KOPT-K1 (cell line): ENCODE data around the gene ATG12.
"Not testable (repeated sequence)": the region's sequence is repeated elsewhere in the genome, so short reads cannot be mapped to it uniquely, and the experiment has no call there.

Source experiments
- H3K27ac ChIP-seq: fragments of 200-600 bp; sonication (generic); 2 replicates; pipeline ENCODE4 v1.5.1; 2016; ENCODE audit warnings: antibody characterized with exemption, mild to moderate bottlenecking, low read depth, low read length; ENCODE audit not compliant: poor library complexity, severe bottlenecking
- H3K36me3 ChIP-seq: fragments of 200-600 bp; sonication (generic); 2 replicates; pipeline ENCODE4 v1.5.1; 2017; ENCODE audit warnings: antibody characterized with exemption, mild to moderate bottlenecking, low read length, moderate library complexity; ENCODE audit not compliant: insufficient read depth
- H3K9me3 ChIP-seq: fragments of 200-600 bp; sonication (generic); 2 replicates; pipeline ENCODE4 v1.5.1; 2017; ENCODE audit warnings: antibody characterized with exemption, low read length, mild to moderate bottlenecking; ENCODE audit not compliant: insufficient read depth, poor library complexity, severe bottlenecking

ATG12 gene

DNA sequence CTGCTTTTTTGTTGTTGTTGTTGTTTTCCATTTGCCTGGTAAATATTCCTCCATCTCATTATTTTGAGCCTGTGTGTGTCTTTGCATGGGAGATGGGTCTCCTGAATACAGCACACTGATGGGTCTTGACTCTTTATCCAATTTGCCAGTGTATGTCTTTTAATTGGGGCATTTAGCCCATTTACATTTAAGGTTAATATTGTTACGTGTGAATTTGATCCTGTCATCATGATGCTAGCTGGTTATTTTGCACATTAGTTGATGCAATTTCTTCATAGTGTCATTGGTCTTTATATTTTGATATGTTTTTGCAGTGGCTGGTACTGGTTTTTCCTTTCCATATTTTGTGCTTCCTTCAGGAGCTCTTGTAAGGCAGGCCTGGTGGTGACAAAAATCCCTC is 16.4 kb downstream of the ATG12 start:
- peaks cover 27% of the 10 kb centered on the region for H3K36me3 ChIP-seq
- not testable (repeated sequence) for H3K9me3 ChIP-seq

DNA sequence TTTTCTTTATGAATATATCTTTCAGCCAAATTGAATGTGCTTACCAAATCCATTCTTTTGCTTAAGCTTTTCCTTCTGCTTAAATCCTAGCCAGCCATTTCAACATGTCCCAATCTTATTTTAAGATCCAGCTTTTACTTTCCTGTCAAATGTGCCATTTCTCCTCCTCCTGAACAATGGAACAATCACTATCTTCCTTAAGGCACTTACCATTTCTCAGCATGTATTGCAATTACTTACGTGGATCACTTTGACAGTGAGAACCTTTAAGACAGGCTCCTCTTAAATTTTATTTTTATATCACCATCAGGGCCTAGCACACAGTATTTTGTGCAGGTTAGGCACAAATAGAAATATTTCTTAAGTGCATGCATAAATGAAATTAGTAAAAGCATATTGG is 20.5 kb downstream of the ATG12 start:
- no peaks in the 10 kb centered on the region for H3K36me3 ChIP-seq
- peaks cover 6% of the 10 kb centered on the region for H3K9me3 ChIP-seq
- no peak overlapping the region for H3K27ac ChIP-seq

More for the DNA sequence above, 16.4 kb downstream of the ATG12 start:
- H3K27ac ChIP-seq = not testable (repeated sequence)

DNA sequence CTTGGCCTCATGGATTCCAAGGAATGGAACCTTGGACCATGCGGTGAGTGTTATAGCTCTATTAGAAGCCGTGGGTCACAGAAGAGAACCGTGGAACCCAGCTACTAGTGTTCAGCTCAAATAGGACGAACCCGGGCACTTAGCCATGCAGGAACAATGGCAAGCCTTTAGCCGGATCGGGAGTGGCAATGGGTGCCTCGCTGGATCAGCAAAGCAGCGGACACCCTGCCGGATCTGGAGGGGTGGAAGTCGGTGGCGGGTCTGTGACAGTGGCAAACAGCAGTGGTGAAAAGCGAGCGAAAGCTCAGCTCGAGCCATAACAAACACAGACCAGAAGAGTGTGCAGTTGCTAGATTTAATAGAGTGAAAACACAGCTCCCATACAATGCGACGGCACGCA is 22.5 kb downstream of the ATG12 start:
- Histone ChIP-seq H3K27ac (no peak overlapping the region), H3K36me3 (no peaks in the 10 kb centered on the region), H3K9me3 (peaks cover 18% of the 10 kb centered on the region)

DNA sequence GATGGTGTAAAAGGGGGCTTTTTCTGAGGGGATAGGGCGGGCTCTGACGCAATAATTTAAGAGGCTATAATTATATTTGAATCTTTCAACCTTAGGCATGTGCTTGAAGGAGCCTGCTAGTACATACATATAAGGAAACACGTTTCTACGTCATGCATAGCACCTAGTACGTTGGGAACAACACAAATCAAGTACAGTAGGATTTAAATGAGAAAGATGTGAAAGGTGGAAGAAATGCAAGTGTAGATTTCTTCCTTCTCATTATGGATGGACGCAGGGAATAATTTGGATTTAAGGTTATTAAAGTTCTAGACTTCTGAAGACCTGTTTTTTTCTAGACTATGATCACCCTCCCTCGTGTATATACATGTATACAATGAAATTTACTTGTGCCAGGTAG is 24.0 kb downstream of the ATG12 start:
- Histone ChIP-seq H3K27ac (no peak overlapping the region), H3K9me3 (peaks cover 18% of the 10 kb centered on the region), H3K36me3 (no peaks in the 10 kb centered on the region)

DNA sequence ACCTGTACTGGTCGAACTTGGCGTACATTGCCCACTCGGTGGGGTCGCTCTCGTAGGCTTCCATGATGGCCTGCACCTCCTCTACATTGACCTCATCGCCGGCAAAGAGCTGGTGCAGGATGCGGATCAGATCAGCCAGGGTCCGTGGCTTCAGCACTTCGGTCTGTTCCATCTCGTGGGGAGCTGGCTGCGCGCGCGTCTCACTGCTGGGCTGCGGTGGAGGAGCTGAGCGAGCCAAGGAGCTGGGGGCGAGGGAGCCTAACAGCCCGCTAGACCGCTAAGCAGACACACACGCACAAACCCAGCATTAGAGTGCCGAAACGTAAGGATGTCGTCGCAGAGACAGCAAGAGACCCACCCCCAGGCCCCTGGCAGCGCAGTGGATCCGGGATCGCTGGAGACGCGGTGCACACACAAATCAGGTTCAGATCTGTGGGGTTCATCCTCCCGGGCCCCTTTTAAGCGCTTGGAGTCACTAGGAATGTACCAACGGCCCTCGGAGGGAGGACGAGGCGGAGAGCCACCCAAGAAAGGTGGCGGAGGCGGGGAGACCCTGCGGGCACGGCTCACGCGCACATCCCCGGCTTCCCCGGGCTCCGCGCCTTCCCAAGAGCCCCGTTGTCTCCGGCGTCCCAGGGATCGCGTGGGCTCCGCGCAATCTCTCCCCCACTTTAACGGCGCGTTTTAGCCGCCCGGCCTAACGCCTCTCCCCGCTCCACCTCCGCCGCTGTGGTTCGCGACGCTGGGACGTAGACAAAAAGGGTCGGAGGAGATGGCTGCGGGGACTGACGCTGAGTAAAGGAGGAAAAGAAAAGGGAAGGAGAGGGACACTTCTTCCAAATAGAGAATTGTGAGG is 24.9 kb downstream of the ATG12 start, which contains the start of gene CDO1:
CDO1 (minus strand) TSS at position 434 of the 856 bp plus-strand sequence; CDS start at position 172, 262 bp downstream.
- Histone ChIP-seq H3K36me3 (no peaks in the 10 kb centered on the region), H3K9me3 (peaks cover 18% of the 10 kb centered on the region), H3K27ac (no peak within 1 kb of the TSS)

DNA sequence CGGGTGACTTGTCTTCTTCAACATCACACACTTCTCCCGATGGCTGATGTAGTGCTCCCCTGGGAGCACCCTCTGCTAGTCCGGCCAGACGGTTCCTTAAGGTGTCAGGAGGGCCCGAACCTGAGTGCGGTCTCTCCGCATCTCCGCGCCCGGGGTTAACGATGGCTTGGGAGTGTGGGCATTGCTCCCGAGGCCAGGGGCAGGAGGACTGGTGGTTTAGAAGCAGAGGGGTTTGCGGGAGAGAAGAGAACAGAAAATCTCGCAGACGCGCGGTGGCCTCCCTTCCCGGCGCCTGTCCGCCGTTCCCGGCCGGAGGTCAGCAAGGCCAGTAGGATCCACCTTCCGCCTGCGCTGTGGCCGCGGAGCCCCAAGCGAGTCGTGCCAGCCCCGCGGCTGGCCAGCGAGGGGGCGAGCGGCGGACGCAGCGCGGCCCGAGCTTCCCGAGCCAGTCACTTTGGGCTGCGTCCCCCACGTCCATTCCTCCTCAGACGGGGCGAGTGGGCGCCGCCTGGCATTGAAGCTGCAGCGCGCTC is 25.6 kb downstream of the ATG12 start:
- Histone ChIP-seq H3K9me3 (peaks cover 18% of the 10 kb centered on the region), H3K27ac (no peak overlapping the region), H3K36me3 (no peaks in the 10 kb centered on the region)

DNA sequence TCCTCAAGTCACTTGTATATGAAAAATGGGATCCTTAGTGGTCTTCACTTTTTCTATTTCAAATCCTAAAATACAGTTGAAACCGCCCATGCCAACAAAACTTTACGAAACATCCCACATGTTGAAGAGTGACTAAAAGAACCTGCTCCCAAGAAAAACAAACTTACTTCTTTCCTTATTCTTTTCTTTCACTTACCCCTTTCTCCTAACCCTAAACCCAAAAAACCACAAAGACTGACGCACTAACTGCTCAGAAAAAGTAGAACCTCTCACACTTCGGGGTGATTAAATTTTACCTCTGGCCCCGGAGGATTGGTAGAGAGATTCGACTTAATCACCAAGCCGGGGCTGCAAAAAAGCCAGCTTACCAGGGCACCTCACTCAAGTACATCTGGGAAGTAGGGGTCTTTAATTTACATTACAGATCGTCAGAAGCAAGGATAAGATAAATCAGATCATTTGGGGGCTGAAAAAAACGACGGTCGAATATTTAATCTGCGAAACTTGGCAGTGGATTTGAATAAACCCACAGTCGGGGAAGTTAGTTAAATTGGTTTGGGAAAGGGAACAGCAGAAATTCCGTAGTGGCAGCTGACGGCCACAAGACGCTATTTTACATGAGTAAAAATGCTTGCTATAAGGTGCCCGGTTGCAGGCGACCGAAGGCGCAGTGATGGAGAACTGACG is 26.2 kb downstream of the ATG12 start:
- no peak overlapping the region for H3K27ac ChIP-seq
- no peaks in the 10 kb centered on the region for H3K36me3 ChIP-seq
- H3K9me3 ChIP-seq = peaks cover 18% of the 10 kb centered on the region

DNA sequence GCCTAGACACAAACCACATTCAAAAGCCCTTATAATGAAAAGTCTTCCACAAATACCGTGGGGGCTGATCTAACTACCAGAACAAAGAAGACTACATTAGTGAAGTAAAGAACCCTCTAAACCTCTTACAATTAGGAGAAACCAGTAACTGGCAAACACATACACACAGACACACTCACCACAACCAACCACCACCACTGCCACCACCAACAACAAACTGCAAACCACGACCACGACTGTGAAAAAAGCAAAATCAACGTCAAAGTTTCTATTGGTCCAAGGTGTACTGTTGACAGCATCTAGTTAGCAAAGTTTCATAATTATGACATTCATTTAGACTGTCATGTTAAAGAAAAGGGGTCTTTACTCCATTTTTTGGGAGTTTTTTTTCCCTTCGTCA is 27.6 kb downstream of the ATG12 start:
- Histone ChIP-seq H3K27ac (no peak overlapping the region), H3K36me3 (no peaks in the 10 kb centered on the region)

DNA sequence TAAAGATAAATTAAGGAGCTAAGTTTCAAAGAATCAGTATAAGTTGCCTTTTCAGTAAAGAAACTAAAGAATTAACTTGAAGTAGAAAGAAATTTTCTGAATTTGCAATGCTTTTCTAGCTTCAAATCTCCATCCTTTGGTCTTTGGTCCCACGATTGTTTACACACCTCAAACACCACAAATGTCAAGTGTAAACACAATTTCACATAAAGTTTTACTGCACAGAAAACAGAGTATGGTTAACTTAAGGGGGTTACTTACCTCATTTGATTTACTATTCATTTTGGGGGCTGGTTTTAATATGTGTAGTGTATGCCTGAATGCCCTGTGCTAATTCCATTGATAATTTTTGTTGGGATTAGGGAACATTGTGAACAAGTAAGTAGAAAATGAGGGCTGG is 29.0 kb downstream of the ATG12 start:
- H3K36me3 ChIP-seq = no peaks in the 10 kb centered on the region

More for the DNA sequence above, 27.6 kb downstream of the ATG12 start:
- peaks cover 18% of the 10 kb centered on the region for H3K9me3 ChIP-seq

DNA sequence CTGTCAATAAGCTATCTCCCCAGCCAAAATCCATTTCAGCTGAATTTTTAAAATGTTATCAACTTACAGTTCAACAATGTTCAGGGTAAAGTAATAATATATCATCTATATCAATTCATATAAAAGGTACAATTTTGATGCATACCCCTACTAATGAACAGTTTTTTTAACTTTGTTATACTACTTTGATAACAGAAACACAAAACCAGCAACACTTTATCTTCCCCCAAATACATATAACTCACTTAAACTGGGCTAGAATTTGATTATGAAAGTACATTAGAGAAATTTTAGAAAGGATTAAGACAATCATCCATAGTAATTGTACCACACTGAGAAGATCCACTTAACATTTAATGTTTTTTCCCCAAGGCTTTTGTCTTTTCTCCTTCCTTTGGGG is 30.0 kb downstream of the ATG12 start:
- Histone ChIP-seq H3K36me3 (no peaks in the 10 kb centered on the region), H3K27ac (no peak overlapping the region), H3K9me3 (peaks cover 18% of the 10 kb centered on the region)

More for the DNA sequence above, 29.0 kb downstream of the ATG12 start:
- H3K9me3 ChIP-seq = peaks cover 18% of the 10 kb centered on the region
- H3K27ac ChIP-seq = no peak overlapping the region

DNA sequence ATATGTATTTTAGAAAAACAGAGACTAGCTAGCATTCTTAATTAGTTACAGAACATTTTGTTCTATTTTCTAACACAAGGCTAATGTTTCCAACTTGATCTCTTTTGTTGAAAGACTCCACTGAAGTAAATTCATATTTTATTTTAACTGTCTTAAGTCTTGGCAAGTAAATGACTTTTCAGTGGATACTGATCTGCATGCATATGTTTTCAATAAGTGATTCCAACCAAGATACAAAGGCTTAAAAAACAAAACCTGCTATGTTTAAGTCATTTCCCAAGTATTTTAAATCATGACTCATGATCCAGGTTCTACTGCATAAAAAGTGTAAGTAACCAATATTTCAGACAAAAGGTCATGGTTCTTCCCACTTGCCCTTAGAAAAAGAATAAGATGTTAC is 30.6 kb downstream of the ATG12 start:
- no peaks in the 10 kb centered on the region for H3K36me3 ChIP-seq
- H3K27ac ChIP-seq = no peak overlapping the region
- H3K9me3 ChIP-seq = peaks cover 12% of the 10 kb centered on the region

DNA sequence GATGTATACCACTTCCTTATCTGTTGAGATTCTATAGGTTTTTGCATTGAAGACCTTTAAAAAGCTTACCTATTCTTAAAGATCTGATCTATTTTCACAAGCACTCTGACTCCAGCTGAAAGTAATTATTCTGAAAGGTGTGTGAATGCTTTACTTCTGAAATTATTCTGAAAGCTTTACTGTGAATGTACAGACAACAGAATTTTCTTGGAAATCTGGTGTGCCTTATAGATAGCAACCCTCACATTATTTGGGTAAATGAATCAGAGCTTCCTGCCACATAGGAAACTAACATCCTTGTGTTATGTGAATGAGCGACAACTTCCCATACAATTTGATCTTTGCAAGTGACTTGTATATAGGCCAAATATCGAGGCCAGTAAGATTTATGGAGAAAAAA is 31.4 kb downstream of the ATG12 start:
- H3K36me3 ChIP-seq = no peaks in the 10 kb centered on the region
- H3K27ac ChIP-seq = no peak overlapping the region
- peaks cover 4% of the 10 kb centered on the region for H3K9me3 ChIP-seq

DNA sequence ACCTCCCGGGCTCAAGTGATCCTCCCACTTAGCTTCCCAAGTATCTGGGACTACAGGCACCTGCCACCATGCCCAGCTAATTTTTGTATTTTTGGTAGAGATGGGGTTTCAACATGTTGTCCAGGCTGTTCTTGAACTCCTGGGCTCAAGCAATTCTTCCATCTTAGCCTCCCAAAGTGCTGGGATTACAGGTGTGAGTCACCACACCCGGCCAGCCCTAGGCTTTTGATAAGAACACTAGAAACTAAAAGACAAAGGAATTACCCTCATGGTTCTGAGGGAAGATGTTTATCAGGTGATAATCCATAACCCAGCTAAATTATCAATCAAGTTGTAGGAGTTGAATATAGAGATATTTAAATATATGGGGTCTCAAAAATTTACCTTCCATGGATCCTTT is 33.3 kb downstream of the ATG12 start:
- H3K9me3 ChIP-seq, H3K36me3 ChIP-seq, H3K27ac ChIP-seq: not testable (repeated sequence)

DNA sequence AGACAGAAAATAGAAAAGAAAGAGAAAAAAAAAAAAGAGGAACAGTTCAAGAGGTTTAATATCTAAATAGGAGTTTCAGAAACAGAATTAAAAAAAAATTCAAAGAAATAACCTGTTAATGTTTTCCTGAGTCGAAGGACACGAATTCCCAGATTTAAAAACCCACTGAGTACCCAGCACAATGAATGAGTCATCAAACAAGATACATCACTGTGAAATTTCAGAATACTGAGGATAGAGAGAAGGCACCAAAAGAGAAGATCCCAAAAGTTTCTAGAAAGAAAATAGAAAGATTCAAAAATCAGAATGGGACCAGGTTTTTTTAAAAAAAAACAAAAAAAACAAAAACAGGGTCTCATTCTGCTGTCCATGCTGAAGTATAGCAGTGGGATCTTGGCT is 33.7 kb downstream of the ATG12 start:
- H3K36me3 ChIP-seq = no peaks in the 10 kb centered on the region
- H3K9me3 ChIP-seq = no peaks in the 10 kb centered on the region
- H3K27ac ChIP-seq = no peak overlapping the region

DNA sequence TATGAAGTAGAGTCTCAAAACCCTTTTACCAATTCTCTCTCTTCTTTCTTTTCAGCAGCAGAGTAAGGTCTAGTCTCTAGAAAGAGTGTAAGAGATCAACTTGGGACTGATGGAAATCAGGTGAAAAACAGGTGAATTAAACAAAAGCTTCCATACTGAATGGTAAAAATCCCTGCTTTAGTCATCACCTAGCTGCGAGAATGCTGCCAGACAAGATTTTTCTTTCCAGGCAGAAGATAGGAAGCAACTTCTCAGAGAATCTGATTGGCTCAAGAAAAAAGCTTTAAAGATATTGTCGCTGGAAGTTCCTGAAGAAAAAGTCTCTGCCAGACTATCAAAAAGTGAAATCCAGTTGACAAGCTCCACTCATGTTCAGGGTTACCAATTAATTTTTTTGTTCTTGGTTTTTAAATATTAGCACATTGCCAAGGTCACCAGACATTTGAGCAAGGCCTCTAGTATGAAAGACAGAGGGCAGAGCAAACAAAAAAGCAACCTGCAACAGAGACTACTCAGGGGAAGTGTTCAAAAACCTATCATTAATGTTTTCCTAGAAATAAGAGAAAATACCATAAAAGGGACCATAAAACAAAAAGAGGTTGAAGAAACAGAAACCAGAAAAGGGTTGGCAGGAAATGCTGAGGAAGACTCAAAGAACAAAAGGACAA is 34.2 kb downstream of the ATG12 start:
- peak overlapping the region; percentile 15 for H3K27ac ChIP-seq
- no peaks in the 10 kb centered on the region for H3K9me3 ChIP-seq
- H3K36me3 ChIP-seq = no peaks in the 10 kb centered on the region
